ENCODE measurements around the gene MAT2B. TPM values are rescaled to one million over a fixed set of nuclear protein-coding genes. Genes with fewer than 3 reads are reported as not detected.

Gene MAT2B
- total RNA-seq, 1 donor from 2014 or later, result 61.7 TPM

- Histone ChIP-seq H3K4me1 (no peaks in the 10 kb centered on the region), H3K27me3 (no peaks in the 10 kb centered on the region), H3K36me3 (no peaks in the 10 kb centered on the region), H3K27ac (no peak overlapping the region), H3K4me3 (no peak overlapping the region), H3K9me3 (no peaks in the 10 kb centered on the region)
- no peak for DNase-seq
- ATAC-seq, result no peak
- intact Hi-C loops (cut with DNase I), result no loop called here
- TF ChIP-seq, protein P1, sequence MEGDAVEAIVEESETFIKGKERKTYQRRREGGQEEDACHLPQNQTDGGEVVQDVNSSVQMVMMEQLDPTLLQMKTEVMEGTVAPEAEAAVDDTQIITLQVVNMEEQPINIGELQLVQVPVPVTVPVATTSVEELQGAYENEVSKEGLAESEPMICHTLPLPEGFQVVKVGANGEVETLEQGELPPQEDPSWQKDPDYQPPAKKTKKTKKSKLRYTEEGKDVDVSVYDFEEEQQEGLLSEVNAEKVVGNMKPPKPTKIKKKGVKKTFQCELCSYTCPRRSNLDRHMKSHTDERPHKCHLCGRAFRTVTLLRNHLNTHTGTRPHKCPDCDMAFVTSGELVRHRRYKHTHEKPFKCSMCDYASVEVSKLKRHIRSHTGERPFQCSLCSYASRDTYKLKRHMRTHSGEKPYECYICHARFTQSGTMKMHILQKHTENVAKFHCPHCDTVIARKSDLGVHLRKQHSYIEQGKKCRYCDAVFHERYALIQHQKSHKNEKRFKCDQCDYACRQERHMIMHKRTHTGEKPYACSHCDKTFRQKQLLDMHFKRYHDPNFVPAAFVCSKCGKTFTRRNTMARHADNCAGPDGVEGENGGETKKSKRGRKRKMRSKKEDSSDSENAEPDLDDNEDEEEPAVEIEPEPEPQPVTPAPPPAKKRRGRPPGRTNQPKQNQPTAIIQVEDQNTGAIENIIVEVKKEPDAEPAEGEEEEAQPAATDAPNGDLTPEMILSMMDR (IDR thresholded peaks at IDR 0.05), result no peak
Observed at GRCh38 chr5:163475411-163475810, 30.0 kb upstream of the MAT2B start.

DNA sequence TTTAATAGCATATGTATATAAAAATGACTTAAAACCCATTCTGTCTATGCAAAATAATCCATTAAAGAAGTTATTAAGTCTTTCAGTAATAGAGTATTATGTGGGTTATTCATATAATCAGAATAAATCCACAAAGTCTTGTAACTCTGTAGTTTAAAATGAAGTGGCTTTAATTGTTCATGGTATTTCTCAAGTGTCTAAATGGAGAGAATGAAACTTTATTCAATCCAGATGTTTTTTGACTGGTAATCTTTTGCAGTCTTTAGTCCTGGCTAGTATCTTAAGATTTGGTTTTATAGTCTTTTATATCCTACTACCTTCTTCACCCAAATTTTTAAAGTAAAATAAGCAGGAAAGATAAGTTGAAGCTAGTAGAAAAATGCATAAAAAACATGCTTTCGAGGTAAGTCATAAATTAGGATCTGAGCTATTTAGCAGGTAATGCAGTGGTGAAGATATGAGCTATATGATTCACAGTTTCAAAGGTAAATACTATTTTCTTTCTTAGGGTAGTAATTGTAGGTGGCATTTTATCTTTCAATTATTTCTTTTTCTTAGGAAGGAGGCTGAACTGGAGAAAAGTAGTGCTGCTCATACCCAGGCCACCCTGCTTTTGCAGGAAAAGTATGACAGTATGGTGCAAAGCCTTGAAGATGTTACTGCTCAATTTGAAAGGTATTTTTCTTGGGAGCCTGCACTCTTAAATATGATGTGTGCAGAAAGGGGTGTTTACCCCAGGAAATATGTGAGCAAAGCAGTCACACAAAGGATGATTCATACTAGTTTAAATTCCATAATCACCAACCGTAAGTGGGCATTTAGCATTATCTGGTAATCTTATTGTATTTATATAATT, 27.1 kb upstream of the MAT2B start:
- intact Hi-C loops (cut with DNase I), result no loop called here
- no peak for ATAC-seq
- DNase-seq, result no peak
- Histone ChIP-seq H3K9me3 (no peaks in the 10 kb centered on the region), H3K4me3 (no peak overlapping the region), H3K36me3 (no peaks in the 10 kb centered on the region), H3K27ac (no peak overlapping the region), H3K27me3 (no peaks in the 10 kb centered on the region), H3K4me1 (no peaks in the 10 kb centered on the region)
- TF ChIP-seq, protein P1 (IDR thresholded peaks at IDR 0.05), result no peak

DNA sequence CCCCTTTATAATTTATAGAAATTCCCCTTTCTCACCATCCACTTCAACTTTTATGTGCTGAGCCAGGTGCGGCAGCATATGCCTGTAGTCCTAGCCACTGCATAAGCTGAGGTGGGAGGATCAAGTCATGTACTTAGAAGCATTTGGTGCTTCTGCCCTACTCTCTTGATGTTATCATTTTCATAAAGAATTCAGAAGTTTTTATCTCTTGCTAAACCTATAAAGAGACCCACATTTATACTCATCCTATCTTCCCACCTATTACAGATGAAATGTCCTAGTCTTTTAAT, 26.5 kb upstream of the MAT2B start:
- DNase-seq, result no peak
- no peak overlapping the region for H3K4me3 ChIP-seq
- H3K36me3 ChIP-seq, result no peaks in the 10 kb centered on the region
- H3K27ac ChIP-seq, result no peak overlapping the region
- no peak for ATAC-seq
- no peaks in the 10 kb centered on the region for H3K9me3 ChIP-seq
- H3K27me3 ChIP-seq, result no peaks in the 10 kb centered on the region
- intact Hi-C loops (cut with DNase I), result no loop called here
- TF ChIP-seq, protein P1 (IDR thresholded peaks at IDR 0.05), result no peak
- no peaks in the 10 kb centered on the region for H3K4me1 ChIP-seq

GRCh38 chr5:163489055-163489744, 16.2 kb upstream of the MAT2B start:
- H3K27ac ChIP-seq, result no peak overlapping the region
- TF ChIP-seq, protein P1 (IDR thresholded peaks at IDR 0.05), result no peak
- no peaks in the 10 kb centered on the region for H3K9me3 ChIP-seq
- H3K27me3 ChIP-seq, result no peaks in the 10 kb centered on the region
- ATAC-seq, result no peak
- H3K36me3 ChIP-seq, result no peaks in the 10 kb centered on the region
- no peaks in the 10 kb centered on the region for H3K4me1 ChIP-seq
- intact Hi-C loops (cut with DNase I), result no loop called here
- H3K4me3 ChIP-seq, result no peak overlapping the region
- no peak for DNase-seq

GRCh38 chr5:163489745-163490075, 15.7 kb upstream of the MAT2B start:
- TF ChIP-seq, protein P1 (IDR thresholded peaks at IDR 0.05), result no peak
- ATAC-seq (no peak), DNase-seq (no peak)
- no peaks in the 10 kb centered on the region for H3K9me3 ChIP-seq
- intact Hi-C loops (cut with DNase I), result no loop called here
- H3K36me3 ChIP-seq, result no peaks in the 10 kb centered on the region
- H3K4me3 ChIP-seq, result no peak overlapping the region
- H3K27ac ChIP-seq, result no peak overlapping the region
- H3K27me3 ChIP-seq, result no peaks in the 10 kb centered on the region
- no peaks in the 10 kb centered on the region for H3K4me1 ChIP-seq

All from upper lobe of right lung (tissue), 1 donor.